ENCODE data around the gene MEIKIN.
"Not testable (repeated sequence)": the region's sequence is repeated elsewhere in the genome, so short reads cannot be mapped to it uniquely, and the experiment has no call there.

MEIKIN gene

DNA sequence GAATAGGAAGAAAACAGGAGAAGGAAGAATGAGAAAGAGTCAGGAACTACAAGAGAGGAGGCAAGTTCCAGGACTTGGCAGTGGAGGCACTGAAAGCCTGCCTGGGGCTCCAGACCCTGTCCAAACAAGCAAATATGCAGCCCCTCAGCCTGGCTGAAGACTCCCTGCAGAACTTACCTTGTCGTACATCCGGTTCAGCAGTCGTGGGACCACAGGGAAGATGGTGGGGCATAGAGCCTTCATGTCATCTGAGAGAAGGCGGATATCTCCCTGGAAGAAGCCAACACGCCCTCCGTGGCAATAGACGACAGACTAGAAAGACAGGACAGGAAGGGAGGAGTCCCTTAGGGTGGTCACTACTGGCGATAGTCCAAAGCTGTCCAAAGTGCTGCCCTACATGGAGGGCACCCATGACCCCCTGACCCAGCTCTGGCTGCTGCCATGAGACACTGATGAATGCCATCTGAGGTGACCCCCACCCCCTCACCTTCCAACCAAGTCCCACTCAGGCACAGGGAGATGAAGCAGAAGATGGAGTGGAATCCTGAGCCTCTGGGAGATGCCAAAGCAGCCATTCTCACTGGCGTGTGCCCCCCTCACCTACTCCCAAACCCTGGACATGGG lies 27.7 kb upstream of the MEIKIN start:
- no peak for DNase-seq

DNA sequence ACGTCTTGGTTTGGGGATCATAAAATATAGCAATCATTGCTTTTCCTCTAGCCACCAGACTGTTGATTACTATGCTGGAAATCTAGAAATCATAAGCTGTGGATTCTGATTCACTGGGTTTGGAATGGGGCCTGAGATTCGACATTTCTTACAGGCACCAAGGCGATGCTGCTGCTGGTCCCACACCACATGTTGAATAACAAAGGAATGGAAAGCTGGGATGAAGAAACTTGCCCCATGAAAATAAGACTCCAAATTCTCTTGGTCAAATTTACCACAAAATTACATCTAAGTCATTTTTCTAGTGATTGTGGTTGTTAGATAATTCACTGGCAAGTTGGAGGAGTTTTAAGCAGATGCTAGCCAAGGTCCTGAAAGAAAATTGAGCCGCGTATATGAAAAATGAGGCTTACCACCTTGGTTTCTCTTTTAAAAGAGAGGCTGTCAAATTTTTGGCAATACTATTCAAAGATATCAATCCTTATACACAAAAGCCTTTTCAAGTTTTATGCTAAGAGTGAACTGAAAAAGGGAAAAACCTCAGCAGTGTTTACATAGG lies 23.0 kb upstream of the MEIKIN start:
- no peak for DNase-seq

DNA sequence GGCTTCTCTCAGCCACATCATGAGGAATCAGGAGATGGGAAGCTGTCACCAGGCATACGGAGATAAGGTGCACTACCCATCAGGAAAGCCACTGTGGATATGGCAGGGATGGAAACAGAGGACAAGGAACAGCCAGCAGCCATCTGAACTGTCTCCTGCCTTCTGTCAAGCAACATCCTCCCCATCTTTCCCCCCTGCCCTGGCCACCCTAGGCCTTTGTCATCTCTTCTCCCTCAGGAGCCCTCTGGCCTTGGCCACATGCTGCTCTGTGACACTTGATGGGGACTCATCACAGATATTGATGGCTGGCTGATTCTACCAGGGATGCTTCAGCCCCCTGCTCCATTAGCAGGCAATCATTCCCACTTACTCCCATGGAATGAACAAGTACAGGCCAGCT lies 21.1 kb upstream of the MEIKIN start:
- no peak for DNase-seq

DNA sequence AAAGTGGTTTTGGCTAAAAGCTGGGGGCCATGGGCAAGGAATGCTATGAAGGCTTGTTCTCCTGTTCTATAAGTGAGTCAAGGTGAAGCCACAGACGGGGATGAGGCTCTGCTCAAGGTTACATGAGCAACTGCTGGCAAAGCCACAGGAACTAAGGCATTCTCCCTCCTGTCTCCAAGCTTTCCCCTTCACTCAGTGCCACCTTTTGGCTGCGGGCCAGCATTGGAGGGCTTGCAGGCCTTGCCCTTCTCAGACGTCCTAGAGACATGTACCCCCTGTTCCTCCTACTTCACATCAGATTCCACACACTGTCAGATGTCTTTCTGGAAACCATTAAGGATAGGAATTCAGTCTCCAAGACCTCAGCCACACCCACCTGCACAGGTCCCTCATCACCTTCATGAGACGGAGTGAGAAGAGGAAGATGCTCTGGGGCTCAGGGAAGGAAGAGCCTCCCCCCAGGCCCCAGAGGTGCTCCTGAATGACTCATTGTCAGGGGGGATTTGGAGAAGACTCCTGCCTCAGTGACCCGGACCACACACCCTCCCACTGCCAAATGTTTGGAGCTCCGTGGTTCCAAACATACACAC lies 20.5 kb upstream of the MEIKIN start:
- no peak for DNase-seq

DNA sequence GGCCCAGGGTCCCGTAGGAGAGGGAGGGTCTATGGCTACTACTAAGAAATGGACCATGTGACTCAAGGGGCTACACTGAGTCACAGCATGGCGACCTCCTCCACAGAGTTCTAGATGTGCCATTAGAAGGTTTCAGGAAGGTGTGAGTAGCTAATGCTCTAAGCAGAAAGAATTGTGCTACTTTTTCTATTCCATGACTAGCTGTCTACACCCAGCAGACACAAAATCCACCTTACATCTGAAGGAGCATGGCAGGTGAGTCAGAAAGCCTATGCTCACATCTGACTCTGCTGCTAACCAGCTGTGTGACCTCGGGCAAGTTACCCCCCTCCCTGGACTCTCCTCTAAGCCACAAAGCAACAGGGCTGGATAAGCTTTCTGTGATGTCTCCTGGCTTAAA lies 14.4 kb upstream of the MEIKIN start:
- no peak for DNase-seq

DNA sequence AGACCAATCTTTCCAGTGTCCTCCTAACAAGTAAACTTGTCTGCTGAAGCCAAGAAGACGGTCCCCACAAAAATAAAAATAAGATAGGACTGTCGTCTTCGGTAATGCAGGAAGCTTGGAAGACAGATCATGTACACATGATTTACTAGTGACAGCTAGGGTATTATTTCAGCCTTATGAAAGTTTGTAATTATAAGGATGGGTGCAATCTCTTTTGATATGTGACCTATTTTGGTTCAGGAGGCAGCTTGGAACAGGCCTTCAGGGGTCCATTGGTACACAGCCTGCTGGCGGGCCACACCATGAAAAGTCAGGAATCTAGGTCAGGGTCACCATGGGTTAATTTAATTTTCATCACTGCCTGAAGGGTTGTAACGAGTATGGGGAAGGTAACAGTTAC lies 13.7 kb upstream of the MEIKIN start:
- DNase-seq, result no peak

DNA sequence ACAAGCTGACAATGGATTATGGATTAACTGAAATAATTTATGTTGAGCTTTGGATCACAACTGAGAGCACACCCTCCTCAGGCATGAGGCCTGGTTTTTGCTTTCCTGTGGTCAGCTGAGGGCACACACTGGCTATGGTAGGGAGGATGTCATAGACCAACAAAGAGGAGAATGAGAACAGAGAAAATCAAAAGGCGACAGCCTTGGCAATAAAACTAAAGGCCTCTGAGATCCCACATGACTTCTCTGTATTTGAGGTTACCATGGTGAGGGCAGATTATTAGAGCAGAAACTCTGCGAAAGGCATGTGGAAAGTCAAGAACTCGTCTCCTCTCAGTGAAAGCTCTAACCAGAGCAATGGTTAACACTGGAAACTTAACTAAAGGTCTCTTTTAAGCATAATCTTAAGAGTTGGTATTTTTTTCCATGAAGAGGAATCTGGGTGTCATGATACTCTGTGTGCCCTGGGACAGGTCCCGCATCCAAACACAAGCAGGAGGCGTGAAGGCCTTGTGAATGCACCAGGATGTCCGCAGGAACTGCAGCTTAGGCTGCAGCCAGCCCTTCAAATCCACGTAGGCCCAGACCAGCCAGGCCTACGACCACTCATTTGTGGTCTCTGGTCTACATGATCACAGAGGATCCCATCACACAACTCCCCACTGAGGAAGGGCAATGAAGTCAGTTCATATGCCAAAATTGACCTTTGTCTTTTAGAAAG lies 12.4 kb upstream of the MEIKIN start:
- no peak for DNase-seq

DNA sequence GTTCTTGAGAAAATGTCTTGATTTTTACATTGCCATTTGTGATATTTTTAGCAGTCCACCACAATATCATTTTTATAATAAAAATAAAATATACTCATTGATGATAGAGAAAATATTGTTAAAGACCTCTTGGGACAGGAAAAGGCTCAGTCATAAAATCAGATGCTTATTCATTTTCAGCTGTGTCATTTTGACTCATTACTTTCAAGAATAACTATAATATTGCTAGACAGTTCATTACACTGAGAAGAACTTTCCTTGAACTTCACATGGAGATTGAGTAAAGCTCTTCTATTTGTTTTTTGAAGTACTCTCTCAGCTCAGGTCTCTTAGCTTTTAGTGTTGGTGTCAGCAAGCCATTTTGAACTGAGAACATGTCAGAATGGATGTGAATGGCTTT lies 8.5 kb upstream of the MEIKIN start:
- no peak for DNase-seq

DNA sequence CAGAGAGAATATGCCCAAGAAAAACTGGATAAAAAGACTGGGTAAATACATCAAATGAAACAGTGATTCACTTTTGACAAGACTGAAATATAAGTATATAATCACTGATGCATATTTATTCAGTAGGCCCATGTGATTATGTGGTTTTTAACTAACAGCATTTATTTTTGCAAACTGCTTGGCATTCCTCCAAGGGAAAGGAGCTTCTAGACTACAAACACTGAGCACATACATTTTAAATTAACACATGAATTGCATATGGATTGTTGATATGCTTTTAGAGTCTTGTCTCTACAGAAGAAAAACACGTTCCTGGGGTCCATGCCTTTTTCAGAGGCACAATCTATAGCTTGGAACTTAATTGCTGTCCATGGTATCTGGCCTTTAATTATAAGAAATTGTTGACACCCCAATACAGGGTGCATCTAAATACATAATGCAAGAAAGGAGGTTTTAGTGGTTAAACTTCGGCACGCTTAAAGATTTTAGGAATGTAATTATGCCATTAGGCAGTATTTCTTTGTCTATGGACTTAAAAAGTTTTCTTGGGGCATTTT lies 6.9 kb upstream of the MEIKIN start:
- DNase-seq, result no peak

DNA sequence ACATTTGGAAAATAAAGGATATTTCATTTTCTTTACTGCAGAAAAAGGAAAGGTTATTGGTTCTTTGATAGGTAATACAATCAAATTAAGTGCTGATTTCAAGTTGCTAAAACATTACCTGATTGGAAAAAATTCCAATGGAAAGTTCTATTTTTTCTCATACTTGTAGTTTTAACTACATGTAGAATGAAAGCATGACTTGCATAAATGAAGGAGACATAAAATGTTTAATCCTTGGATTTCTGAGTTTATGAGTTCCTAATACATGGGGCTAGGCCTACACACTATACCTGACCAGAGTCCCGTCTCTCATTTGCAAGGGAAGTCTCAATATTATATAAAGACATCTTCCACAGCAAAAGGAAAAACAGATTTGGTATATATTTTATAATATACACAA lies 5.2 kb upstream of the MEIKIN start:
- no peak for DNase-seq

DNA sequence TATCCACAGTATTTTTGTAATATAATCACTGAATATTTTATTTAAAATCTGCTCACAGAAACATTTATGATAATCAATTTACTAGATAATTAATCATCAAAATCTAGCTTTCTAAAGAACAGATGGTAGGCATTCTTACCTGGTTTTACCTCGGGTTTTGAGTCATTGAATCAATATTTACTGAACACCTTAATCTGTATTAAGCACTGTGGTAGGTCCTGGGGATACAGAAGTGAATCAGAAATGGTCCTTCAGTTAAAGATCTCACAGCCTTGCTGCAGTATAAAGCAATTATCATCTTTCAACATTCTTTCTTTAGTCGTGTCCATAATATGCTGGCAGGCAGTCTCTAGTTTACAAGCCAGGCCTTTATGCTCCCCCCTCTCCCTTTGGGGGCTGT lies 2.0 kb upstream of the MEIKIN start:
- DNase-seq, result no peak

DNA sequence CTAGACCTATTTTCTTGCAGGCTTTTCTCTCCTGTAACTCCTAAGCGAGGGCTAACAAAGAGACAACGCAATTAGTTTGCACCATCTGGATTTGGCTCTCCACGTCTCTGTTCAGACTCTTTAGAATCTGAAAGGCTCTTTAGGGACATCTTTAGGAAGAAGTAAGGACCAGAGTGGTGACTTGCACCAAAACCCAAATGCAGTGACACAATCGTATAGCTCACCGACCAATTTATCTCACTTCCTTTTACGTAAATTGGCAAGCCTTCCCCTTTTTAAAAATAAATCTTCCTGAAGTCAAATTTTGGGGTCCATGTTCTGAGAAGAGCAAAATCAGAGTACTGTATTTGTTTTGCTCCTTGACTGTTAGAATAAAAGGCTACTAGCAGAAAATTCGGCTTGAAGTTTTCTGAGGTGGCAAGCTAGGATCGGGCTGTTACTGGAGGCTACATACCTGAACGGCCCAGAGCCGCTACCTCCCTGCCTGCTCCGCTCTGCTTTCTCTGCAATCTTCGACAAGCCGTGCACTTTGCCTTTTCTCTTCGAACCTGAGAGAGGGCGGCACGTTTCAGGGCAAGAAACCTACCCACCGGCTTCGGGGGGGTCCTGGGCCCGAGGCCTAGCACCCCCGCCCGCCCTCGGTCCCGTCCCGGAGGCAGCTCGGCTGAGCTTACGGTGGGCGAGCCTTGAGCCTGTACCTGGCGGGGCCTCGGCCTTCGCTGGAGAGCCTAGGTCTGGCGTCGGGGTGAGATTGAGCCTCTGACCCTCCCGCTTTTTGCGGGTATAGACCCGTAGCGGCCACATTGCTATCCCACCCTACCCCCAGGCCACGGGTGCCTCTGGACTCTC lies 537 bp downstream of the MEIKIN start:
- no peak for DNase-seq

DNA sequence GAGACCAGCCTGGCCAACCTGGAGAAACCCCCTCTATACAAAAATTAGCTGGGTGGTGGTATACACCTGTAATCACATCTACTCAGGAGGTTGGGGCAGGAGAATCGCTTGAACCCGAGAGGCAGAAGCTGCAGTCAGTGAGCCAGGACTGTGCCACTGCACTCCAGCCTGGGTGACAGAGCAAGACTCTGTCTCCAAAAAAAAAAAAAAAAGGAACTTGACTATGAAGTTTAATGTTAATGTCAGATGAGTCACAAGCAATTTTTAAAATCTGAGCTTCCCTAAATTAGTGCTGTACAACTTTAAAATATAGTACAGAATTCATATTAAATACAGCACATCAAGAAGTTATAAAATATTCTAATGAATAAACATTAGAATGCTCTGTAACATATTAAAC lies 1.5 kb downstream of the MEIKIN start:
- DNase-seq, result no peak

DNA sequence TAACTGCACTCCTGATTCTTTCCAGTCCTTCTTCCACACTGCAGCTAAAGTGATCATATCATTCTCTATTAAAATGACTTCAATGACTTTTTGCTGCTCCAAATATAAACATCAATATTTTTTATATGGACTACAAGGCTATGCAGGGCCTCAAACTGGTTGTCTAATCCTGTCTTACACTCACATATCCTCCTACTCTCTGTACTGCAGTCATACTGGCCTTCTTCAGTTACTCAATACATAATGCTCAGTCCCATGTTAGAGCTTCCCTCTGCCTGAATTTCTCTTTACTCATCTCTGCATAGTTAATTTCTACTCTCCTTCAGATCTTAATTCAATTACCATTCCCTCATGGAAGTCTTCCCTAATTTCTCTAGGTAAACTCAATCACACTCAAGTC lies 3.4 kb downstream of the MEIKIN start:
- DNase-seq, result no peak

DNA sequence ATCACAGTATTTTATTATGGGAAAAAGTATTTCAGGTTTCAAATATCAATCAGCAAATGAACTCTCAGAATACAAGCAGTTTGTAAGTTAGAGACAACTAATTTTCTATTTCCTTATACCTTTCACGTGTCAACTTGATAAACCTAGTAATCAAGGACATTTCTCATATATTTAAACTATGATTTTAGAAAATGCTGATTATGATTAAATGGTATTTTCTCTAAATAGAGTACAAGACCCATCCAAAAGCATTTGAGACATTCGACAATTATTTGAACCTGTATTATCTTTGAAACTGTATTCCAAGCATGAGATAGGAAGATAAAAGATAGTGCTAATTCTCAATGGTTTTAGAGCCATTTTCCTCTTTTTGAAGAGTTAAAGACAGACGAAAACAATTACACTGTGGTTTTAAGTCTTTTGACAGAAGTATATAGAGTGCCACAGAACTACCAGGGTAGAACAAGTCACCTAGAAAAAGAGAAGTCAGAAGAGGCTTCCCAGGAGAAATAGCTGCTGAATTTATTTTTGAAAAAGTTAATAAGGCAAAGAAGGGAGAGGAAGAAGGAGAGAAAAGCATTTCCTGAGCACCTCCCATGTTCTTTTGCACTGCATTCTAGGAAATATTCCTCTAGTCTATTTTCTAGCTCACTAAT lies 5.6 kb downstream of the MEIKIN start:
- DNase-seq, result no peak

DNA sequence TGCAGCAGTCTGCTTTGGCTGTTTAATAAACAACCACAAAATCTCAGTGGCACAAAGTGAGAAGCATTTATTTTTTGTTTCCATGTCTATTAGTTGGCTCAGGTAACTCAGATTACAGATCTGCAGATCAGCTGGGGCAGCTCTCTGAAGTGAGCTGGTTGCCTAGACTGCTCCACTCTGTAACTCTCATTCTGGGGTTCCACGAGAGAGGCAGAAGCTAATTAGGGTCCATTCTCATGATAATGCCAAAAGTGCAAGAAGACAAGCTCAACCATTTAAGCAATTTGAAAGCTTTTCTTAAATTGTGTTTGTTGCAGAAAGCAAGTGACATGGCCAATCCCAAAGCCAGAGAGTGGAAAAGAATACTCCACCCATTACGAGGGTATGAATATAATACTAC lies 13.2 kb downstream of the MEIKIN start:
- no peak for DNase-seq

DNA sequence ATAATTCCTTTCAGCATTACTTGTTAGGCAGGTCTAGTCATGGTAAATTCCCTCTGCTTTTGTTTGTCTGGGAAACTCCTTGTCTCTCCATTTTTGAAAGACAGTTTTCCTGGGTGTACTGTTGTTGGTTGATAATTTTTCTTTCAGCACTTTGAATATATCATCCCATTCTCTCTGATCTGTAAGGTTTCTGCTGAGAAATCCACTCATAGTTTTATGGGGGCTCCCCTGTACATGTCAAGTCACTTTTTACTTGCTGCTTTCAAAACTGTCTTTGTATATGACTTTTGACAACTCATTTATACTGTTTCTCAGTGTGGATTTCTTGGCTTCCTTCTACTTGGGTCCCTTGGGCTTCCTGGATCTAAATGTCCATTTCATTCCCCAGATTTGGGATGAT lies 16.5 kb downstream of the MEIKIN start:
- DNase-seq, result no peak

DNA sequence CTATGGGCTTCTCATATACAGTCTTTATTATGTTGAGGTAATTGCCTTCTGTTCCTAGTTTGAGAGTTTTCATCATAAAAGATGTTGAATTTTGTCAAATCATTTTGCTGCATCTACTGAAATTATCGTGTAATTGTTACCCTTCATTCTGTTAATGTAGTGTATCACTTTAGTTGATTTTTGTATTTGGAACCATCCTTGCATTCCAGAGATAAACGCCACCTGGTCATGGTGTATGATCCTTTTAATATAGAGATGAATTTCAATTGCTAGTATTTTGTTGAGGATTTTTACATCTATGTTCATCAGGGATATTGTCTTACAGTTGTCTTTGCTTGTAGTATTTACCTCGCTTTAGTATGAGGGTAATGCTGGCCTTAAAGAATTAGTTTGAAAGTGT lies 19.3 kb downstream of the MEIKIN start:
- no peak for DNase-seq

DNA sequence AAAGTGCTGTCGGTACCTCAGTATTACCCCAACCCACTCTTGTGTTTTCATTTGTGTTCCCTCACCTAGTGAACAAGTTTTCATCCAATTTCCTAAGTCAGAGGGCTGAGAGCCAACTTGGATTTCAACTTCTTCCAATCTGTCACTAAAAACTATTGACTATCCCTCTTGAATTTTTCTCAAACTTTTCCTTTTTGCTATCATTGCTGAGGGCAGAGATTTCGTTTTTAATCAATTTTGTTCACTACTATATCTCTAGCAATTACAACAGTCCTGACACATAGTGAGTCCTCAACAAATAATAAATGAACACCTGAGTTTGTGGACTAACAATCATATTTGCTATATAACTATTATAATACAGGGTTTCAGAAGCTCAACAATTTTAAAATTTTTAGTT lies 29.0 kb downstream of the MEIKIN start:
- DNase-seq, result no peak

DNA sequence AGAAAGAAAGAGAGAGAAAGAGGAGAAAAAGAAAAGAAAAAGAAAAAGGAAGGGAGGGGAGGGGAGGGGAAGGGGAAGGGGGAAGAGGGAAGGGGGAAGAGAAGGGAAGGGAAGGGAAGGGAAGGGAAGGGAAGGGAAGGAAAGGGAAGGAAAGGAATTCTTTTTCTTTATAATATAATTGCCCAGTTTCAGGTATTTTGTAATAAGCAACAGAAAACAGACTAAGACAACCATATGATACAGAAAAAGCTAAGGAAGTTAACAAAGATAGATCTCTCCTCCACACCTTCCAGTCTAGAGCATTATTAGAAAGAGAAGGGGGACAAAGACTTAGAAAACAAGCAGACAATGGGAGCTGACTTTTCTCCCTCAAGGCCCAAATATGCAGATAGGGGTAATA lies 31.0 kb downstream of the MEIKIN start:
- DNase-seq, result no peak

DNA sequence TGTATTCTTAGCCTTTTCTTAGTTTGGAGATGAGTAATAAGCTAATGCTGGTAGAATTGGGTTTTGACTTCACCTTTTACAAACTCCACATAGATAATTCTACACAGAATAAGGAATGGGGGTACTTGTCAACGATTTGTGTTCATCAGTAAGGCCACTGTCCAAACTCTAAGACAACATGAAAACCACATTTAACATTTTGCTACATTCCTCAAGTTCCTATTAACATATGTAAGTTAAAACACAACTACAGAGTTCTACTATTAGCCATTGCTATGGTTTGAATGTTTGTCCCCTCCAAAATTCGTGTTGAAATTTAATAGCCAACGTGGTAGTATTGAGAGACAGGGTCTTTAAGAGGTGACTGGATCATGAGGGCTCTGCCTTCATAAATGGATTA lies 31.9 kb downstream of the MEIKIN start:
- no peak for DNase-seq

DNA sequence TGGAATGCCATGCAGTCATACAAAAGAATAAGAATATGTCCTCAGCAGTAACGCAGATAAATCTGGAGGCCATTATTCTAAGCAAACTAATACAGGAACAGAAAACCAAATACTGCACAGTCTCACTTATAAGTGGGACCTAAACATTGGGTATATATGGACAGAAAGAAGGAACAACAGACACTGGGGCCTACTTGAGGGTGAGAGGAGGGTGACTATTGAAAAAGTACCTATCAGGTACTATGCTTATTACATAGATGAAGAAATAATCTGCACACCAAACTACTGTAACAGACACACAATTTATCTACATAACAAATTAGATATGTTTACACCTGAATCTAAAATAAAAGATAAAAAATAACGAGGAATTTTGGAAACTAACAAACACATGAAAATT lies 38.8 kb downstream of the MEIKIN start:
- DNase-seq, result no peak

DNA sequence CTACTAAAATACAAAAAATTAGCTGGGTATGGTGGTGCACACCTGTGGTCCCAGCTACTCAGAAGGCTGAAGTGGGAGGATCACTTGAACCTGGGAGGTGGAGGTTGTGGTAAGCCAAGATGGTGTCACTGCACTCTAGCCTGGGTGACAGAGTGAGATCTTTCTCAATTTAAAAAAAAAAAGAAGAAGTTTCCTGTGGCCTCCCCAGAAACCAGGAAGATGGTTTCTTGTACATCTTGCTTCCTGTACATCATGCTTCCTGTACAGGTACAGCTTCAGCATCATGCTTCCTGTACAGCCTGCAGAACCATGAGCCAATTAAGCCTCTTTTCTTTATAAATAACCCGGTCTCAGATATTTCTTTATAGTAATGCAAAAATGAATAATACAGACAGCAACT lies 43.2 kb downstream of the MEIKIN start:
- DNase-seq, result not testable (repeated sequence)
